A549 (cell line): ENCODE results near the gene DDI2. TPM values are rescaled to one million over a fixed set of nuclear protein-coding genes. Genes with fewer than 3 reads are reported as not detected.

Source experiments
- ATAC-seq, 2 experiments: fragments of 200-7000 bp in 1 of 2; fragments of >200 bp in 1 of 2; cut with Nextera tagmentation in 1 of 2; cut with Tn5 transposase in 1 of 2; 3 replicates each; pipeline versions ENCODE4 v1.8.0 to v1.9.1; 2018 to 2020; ENCODE audit warnings: mild to moderate bottlenecking in 1 of 2, moderate library complexity in 1 of 2
- CTCF ChIA-PET: fragments of 300-600 bp; sonication (Branson Sonifier 250); formaldehyde crosslinking; extraction: SDS; loops from one replicate; lab custom pipeline; 2021; ENCODE audit warnings: antibody characterized with exemption, inconsistent platforms; lab: Yijun Ruan, JAX
- POLR2A ChIA-PET: fragments of 350-600 bp; formaldehyde crosslinking; extraction: SDS; loops from one replicate; lab custom pipeline; 2021; ENCODE audit warnings: antibody characterized with exemption, inconsistent platforms; lab: Yijun Ruan, JAX
- DNase-seq, 2 experiments: peaks; one replicate each; pipeline versions ENCODE4 v3.0.0 to v3.0.0-alpha.2; 2011 to 2016; ENCODE audit warnings: low read depth in 1 of 2, low spot score in 1 of 2
- FAIRE-seq: peaks from 2 replicates; lab custom pipeline; 2011; peaks lifted over from hg19 to GRCh38; lab: Jason Lieb, UNC
- H3K27ac ChIP-seq, 2 experiments: fragments of >200 bp; sonication (Bioruptor Twin); formaldehyde crosslinking; 3 replicates each; pipeline ENCODE4 v1.5.1; 2016 to 2017
- H3K4me1 ChIP-seq: fragments of >200 bp; sonication (Bioruptor Twin); formaldehyde crosslinking; 3 replicates; pipeline ENCODE4 v1.6.1; 2016
- H3K4me2 ChIP-seq: fragments of >200 bp; sonication (Bioruptor Twin); formaldehyde crosslinking; 3 replicates; pipeline ENCODE4 v1.6.1; 2016
- H3K4me3 ChIP-seq: fragments of >200 bp; sonication (Bioruptor Twin); formaldehyde crosslinking; 3 replicates; pipeline ENCODE4 v1.5.1; 2016
- H3K9me3 ChIP-seq: fragments of >200 bp; sonication (Bioruptor Twin); formaldehyde crosslinking; 3 replicates; pipeline ENCODE4 v1.6.1; 2016
- ATOH8 ChIP-seq: fragments of 250-450 bp; sonication (Bioruptor Pico); IDR thresholded peaks from 2 replicates; pipeline ENCODE4 v1.5.0; 2020; ENCODE audit warnings: low read depth, mild to moderate bottlenecking, moderate library complexity
- CHD4 ChIP-seq: fragments of 200-600 bp; sonication (generic); IDR thresholded peaks from 2 replicates; pipeline ENCODE4 v1.6.1; 2016; ENCODE audit warnings: antibody characterized with exemption, mild to moderate bottlenecking, borderline replicate concordance
- EHF ChIP-seq: fragments of 250-450 bp; sonication (Bioruptor Pico); IDR thresholded peaks from 2 replicates; pipeline ENCODE4 v1.5.0; 2020; ENCODE audit warnings: mild to moderate bottlenecking
- EP300 ChIP-seq, 2 experiments: fragments of >200 bp; sonication (Bioruptor Twin); formaldehyde crosslinking; IDR thresholded peaks; 2 replicates in 1 of 2; 3 replicates in 1 of 2; pipeline ENCODE4 v1.6.1; 2016 to 2017
- FOSL2 ChIP-seq, 2 experiments: fragments of 450-650 bp in 1 of 2; fragments of >200 bp in 1 of 2; sonication (Bioruptor Twin) in 1 of 2; formaldehyde crosslinking; IDR thresholded peaks; 2 replicates each; pipeline versions ENCODE4 v1.5.0 to v1.6.1; 2016 to 2020; ENCODE audit warnings: mild to moderate bottlenecking in 1 of 2, moderate library complexity in 1 of 2
- HEYL ChIP-seq: fragments of 250-450 bp; sonication (Bioruptor Pico); IDR thresholded peaks from 2 replicates; pipeline ENCODE4 v1.8.0; 2021; ENCODE audit warnings: mild to moderate bottlenecking, moderate library complexity
- HOXA7 ChIP-seq: fragments of 250-450 bp; sonication (Bioruptor Pico); IDR thresholded peaks from 2 replicates; pipeline ENCODE4 v1.5.0; 2020; ENCODE audit warnings: mild to moderate bottlenecking, moderate library complexity
- HOXB13 ChIP-seq: fragments of 250-450 bp; sonication (Bioruptor Pico); IDR thresholded peaks from 2 replicates; pipeline ENCODE4 v1.5.0; 2020; ENCODE audit warnings: low read depth, mild to moderate bottlenecking, moderate library complexity
- HOXB5 ChIP-seq: fragments of 250-450 bp; sonication (Bioruptor Pico); IDR thresholded peaks from 2 replicates; pipeline ENCODE4 v1.5.0; 2020; ENCODE audit warnings: mild to moderate bottlenecking, moderate library complexity
- POLR2A ChIP-seq: IDR thresholded peaks from 2 replicates; pipeline ENCODE4 v1.6.1; 2012; ENCODE audit warnings: mild to moderate bottlenecking, low read length
- POLR2AphosphoS2 ChIP-seq: conservative IDR thresholded peaks from 2 replicates; pipeline ENCODE4 v1.6.1; 2012; ENCODE audit warnings: low read length, improper control_type of control experiment, inconsistent platforms
- RCOR1 ChIP-seq: fragments of 150-350 bp; IDR thresholded peaks from 2 replicates; pipeline ENCODE4 v1.6.1; 2014; ENCODE audit warnings: antibody characterized with exemption, low read length, low read depth
- REST ChIP-seq: fragments of 200-600 bp; sonication (generic); IDR thresholded peaks from 2 replicates; pipeline ENCODE4 v1.6.1; 2016; ENCODE audit warnings: antibody characterized with exemption, mild to moderate bottlenecking, moderate library complexity
- RNF2 ChIP-seq: fragments of 200-600 bp; sonication (generic); IDR thresholded peaks from 2 replicates; pipeline ENCODE4 v1.6.1; 2016; ENCODE audit warnings: low read depth, mild to moderate bottlenecking, antibody characterized with exemption, moderate library complexity, borderline replicate concordance
- TFCP2L1 ChIP-seq: fragments of 250-450 bp; sonication (Bioruptor Pico); IDR thresholded peaks from 2 replicates; pipeline ENCODE4 v1.5.0; 2021; ENCODE audit warnings: mild to moderate bottlenecking
- ZSCAN20 ChIP-seq: fragments of 250-450 bp; sonication (Bioruptor Pico); IDR thresholded peaks from 2 replicates; pipeline ENCODE4 v1.8.0; 2022; ENCODE audit warnings: mild to moderate bottlenecking, moderate library complexity
- WGBS: methylation state at CpG from one replicate; pipeline ENCODE4 v1.1.6; 2017; ENCODE audit errors: missing lambda C conversion rate; 5-methylcytosine and 5-hydroxymethylcytosine counted together
- polyA plus RNA-seq, 4 experiments: library from polyadenylated mRNA; depleted of rRNA in 3 of 4; stranded (reverse); fragments of >200 nt; fragmentation: RNase III in 1 of 4; extraction: RNeasy Plus Mini Kit Qiagen cat#74134 plus additional on column Dnase treatment in 1 of 4; gene quantifications; 2 replicates in 3 of 4; 3 replicates in 1 of 4; pipeline ENCODE4 v1.2.3, GENCODE V29; 2011 to 2017
- TF ChIP-seq, protein P1 (sequence below): fragments of >200 bp; sonication (Bioruptor Twin); formaldehyde crosslinking; IDR thresholded peaks from 2 replicates; pipeline ENCODE4 v1.6.1; 2016
- TF ChIP-seq, protein P2 (sequence below): fragments of 450-650 bp; IDR thresholded peaks from 2 replicates; pipeline ENCODE4 v1.6.1; 2014; ENCODE audit warnings: antibody characterized with exemption
- TF ChIP-seq, protein P3 (sequence below): fragments of >200 bp; sonication (Bioruptor Twin); formaldehyde crosslinking; IDR thresholded peaks from 3 replicates; pipeline ENCODE4 v1.5.1; 2016
- TF ChIP-seq, protein P4 (sequence below): fragments of 250-450 bp; sonication (Bioruptor Pico); IDR thresholded peaks from 2 replicates; pipeline ENCODE4 v1.5.0; 2021; ENCODE audit warnings: mild to moderate bottlenecking, moderate library complexity, borderline replicate concordance

DDI2 gene
- polyA plus RNA-seq, 2 of the 4 experiments (the other 2 are of a cell fraction) = 6.3 to 8.6 TPM

GRCh38 chr1:15693371-15693770, 76.1 kb downstream of the DDI2 start:
- ChIA-PET CTCF (no interaction called here), POLR2A (no interaction called here)
- Histone ChIP-seq H3K4me1 (no peaks in the 10 kb centered on the region), H3K27ac (no peak overlapping the region), H3K9me3 (no peaks in the 10 kb centered on the region), H3K4me2 (no peak overlapping the region), H3K4me3 (no peak overlapping the region)
- DNase-seq (no peak), FAIRE-seq (no peak), ATAC-seq (no peak)
- 87% methylated on average over 4 of the region's 5 CpGs for WGBS
- TF ChIP-seq RNF2 (no peak), EP300 (IDR thresholded peaks at IDR 0.05) (no peak), HOXB13 (CRISPR knock-in tag) (no peak), TFCP2L1 (CRISPR knock-in tag) (no peak), HOXB5 (no peak), POLR2A (no peak), ATOH8 (no peak), ZSCAN20 (CRISPR knock-in tag) (no peak)
- TF ChIP-seq, protein P1, sequence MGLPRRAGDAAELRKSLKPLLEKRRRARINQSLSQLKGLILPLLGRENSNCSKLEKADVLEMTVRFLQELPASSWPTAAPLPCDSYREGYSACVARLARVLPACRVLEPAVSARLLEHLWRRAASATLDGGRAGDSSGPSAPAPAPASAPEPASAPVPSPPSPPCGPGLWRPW = no peak

- ChIA-PET CTCF (interaction anchor here (0.6 kb wide), 1 partner anchor 187 kb away, joined by 6 read pairs; no protein-coding TSS in a partner anchor), POLR2A (no interaction called here)
- 96% methylated on average over 9 of the region's 10 CpGs for WGBS
Observed at GRCh38 chr1:15696956-15697521, 79.8 kb downstream of the DDI2 start.

More at GRCh38 chr1:15696956-15697521, 79.8 kb downstream of the DDI2 start:
- TF ChIP-seq HEYL (CRISPR knock-in tag) (no peak), RCOR1 (no peak), REST (no peak), HOXA7 (CRISPR knock-in tag) (no peak), CHD4 (no peak), FOSL2 (IDR thresholded peaks at IDR 0.05) (no peak), FOSL2 (CRISPR knock-in tag; IDR thresholded peaks at IDR 0.05) (no peak), EHF (CRISPR knock-in tag) (no peak), POLR2AphosphoS2 (no peak)
- TF ChIP-seq, protein P2, sequence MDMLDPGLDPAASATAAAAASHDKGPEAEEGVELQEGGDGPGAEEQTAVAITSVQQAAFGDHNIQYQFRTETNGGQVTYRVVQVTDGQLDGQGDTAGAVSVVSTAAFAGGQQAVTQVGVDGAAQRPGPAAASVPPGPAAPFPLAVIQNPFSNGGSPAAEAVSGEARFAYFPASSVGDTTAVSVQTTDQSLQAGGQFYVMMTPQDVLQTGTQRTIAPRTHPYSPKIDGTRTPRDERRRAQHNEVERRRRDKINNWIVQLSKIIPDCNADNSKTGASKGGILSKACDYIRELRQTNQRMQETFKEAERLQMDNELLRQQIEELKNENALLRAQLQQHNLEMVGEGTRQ = no peak
- TF ChIP-seq, protein P3, sequence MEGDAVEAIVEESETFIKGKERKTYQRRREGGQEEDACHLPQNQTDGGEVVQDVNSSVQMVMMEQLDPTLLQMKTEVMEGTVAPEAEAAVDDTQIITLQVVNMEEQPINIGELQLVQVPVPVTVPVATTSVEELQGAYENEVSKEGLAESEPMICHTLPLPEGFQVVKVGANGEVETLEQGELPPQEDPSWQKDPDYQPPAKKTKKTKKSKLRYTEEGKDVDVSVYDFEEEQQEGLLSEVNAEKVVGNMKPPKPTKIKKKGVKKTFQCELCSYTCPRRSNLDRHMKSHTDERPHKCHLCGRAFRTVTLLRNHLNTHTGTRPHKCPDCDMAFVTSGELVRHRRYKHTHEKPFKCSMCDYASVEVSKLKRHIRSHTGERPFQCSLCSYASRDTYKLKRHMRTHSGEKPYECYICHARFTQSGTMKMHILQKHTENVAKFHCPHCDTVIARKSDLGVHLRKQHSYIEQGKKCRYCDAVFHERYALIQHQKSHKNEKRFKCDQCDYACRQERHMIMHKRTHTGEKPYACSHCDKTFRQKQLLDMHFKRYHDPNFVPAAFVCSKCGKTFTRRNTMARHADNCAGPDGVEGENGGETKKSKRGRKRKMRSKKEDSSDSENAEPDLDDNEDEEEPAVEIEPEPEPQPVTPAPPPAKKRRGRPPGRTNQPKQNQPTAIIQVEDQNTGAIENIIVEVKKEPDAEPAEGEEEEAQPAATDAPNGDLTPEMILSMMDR = no peak
- TF ChIP-seq, protein P4, sequence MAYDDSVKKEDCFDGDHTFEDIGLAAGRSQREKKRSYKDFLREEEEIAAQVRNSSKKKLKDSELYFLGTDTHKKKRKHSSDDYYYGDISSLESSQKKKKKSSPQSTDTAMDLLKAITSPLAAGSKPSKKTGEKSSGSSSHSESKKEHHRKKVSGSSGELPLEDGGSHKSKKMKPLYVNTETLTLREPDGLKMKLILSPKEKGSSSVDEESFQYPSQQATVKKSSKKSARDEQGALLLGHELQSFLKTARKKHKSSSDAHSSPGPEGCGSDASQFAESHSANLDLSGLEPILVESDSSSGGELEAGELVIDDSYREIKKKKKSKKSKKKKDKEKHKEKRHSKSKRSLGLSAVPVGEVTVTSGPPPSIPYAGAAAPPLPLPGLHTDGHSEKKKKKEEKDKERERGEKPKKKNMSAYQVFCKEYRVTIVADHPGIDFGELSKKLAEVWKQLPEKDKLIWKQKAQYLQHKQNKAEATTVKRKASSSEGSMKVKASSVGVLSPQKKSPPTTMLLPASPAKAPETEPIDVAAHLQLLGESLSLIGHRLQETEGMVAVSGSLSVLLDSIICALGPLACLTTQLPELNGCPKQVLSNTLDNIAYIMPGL (CRISPR knock-in tag) = no peak
- Histone ChIP-seq H3K4me3 (no peak overlapping the region), H3K4me1 (no peaks in the 10 kb centered on the region), H3K9me3 (no peaks in the 10 kb centered on the region), H3K4me2 (no peak overlapping the region), H3K27ac (no peak overlapping the region)
- no peak for DNase-seq
- ATAC-seq = no peak
- no peak for FAIRE-seq
